ENCODE data around the gene SPOUT1. TPM values are rescaled to one million over a fixed set of nuclear protein-coding genes. Genes with fewer than 3 reads are reported as not detected.

SPOUT1 gene
- total and polyA plus RNA-seq, 2 of the 13 experiments (the other 11 are each of a cell fraction or from before 2014, with no cell fraction given), result 39.0 to 45.8 TPM

DNA sequence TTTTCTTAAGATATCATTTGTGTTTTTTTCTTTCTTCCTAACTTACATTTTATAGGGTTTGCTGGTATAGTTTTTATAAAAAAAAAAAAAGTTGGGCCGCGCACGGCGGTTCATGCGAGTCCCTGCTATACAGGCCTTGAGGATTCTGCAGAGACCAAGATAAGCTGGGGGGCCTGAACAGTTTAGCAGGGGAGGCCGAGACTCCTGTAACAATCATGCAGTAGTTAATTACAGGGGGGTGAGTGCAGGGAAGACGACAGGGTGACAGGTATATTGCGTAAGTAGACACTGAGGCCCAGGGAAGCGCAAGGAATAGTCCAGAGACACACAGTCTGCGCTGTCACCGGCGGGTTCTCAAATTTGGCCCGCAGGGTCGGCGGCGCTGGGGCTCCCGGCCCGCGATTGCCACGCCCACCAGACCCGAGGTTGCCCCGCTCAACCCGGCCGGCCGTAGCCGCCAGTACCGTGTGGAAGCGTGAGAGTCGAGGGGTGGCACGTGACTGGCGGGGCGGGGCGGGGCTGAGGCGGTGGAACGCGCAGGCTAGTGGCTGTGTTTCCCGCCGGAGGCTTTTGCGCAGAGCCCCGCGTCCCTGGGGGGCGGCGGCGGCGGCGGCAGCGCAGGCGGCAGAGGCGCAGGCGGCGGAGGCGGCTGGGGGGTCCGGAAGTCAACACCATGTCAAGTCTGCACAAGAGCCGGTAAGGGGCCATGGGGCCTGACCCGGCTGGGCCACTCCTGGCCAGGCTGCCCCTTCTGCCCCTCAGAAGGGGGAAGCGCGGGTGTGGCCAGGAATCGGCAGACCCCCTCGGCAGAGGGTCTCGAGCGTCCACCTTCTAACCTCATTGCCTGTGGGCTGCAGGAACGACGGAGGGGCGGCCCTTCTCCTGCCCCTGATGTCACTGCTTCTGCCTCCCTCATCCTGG is 42.7 kb downstream of the SPOUT1 start, which contains the start of gene TBC1D13 (continued):
- TF ChIP-seq, protein P1, sequence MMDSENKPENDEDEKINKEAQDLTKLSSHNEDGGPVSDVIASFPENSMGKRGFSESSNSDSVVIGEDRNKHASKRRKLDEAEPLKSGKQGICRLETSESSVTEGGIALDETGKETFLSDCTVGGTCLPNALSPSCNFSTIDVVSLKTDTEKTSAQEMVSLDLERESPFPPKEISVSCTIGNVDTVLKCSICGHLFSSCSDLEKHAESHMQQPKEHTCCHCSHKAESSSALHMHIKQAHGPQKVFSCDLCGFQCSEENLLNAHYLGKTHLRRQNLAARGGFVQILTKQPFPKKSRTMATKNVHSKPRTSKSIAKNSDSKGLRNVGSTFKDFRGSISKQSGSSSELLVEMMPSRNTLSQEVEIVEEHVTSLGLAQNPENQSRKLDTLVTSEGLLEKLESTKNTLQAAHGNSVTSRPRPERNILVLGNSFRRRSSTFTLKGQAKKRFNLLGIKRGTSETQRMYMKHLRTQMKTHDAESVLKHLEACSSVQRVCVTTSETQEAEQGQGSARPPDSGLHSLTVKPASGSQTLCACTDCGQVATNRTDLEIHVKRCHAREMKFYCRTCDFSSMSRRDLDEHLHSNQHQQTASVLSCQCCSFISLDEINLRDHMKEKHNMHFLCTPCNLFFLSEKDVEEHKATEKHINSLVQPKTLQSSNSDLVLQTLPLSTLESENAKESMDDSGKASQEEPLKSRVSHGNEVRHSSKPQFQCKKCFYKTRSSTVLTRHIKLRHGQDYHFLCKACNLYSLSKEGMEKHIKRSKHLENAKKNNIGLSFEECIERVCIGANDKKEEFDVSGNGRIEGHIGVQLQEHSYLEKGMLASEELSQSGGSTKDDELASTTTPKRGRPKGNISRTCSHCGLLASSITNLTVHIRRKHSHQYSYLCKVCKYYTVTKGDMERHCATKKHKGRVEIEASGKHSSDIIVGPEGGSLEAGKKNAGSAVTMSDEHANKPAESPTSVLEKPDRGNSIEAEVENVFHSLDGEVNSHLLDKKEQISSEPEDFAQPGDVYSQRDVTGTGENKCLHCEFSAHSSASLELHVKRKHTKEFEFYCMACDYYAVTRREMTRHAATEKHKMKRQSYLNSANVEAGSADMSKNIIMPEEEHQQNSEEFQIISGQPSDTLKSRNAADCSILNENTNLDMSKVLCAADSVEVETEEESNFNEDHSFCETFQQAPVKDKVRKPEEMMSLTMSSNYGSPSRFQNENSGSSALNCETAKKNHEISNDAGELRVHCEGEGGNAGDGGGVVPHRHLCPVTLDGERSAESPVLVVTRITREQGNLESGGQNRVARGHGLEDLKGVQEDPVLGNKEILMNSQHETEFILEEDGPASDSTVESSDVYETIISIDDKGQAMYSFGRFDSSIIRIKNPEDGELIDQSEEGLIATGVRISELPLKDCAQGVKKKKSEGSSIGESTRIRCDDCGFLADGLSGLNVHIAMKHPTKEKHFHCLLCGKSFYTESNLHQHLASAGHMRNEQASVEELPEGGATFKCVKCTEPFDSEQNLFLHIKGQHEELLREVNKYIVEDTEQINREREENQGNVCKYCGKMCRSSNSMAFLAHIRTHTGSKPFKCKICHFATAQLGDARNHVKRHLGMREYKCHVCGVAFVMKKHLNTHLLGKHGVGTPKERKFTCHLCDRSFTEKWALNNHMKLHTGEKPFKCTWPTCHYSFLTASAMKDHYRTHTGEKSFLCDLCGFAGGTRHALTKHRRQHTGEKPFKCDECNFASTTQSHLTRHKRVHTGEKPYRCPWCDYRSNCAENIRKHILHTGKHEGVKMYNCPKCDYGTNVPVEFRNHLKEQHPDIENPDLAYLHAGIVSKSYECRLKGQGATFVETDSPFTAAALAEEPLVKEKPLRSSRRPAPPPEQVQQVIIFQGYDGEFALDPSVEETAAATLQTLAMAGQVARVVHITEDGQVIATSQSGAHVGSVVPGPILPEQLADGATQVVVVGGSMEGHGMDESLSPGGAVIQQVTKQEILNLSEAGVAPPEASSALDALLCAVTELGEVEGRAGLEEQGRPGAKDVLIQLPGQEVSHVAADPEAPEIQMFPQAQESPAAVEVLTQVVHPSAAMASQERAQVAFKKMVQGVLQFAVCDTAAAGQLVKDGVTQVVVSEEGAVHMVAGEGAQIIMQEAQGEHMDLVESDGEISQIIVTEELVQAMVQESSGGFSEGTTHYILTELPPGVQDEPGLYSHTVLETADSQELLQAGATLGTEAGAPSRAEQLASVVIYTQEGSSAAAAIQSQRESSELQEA (CRISPR knock-in tag; IDR thresholded peaks at IDR 0.05; ENCODE audit: not compliant biosample characterization), result peak; percentile 84
- 0 out of 2 replicates have a peak, but pooled peaks have one; percentile 65 for TF ChIP-seq DNMT3B (CRISPR knock-in tag; conservative IDR thresholded peaks at IDR 0.05)
- TF ChIP-seq NCOA2 (CRISPR knock-in tag; IDR thresholded peaks at IDR 0.05), result peak; percentile 26; the same call in 1 of the 2 replicates
- peak; percentile 91 for TF ChIP-seq ZFX (CRISPR knock-in tag; IDR thresholded peaks at IDR 0.05; ENCODE audit: low read depth)
- TF ChIP-seq PPARG (CRISPR knock-in tag; conservative IDR thresholded peaks at IDR 0.05), result peak; percentile 70
- peak; percentile 40; the same call in 1 of the 2 replicates for TF ChIP-seq SOX13 (IDR thresholded peaks at IDR 0.05)
- TF ChIP-seq SOX13 (CRISPR knock-in tag; conservative IDR thresholded peaks at IDR 0.05 in 1 of 2, IDR thresholded peaks at IDR 0.05 in 1 of 2), result peak in 1 of 2 experiments; percentile 65; a peak in 2 of 4 replicates
- TF ChIP-seq SIN3B (IDR thresholded peaks at IDR 0.05; ENCODE audit: low read length), result peak; percentile 65
- TF ChIP-seq, protein P2, sequence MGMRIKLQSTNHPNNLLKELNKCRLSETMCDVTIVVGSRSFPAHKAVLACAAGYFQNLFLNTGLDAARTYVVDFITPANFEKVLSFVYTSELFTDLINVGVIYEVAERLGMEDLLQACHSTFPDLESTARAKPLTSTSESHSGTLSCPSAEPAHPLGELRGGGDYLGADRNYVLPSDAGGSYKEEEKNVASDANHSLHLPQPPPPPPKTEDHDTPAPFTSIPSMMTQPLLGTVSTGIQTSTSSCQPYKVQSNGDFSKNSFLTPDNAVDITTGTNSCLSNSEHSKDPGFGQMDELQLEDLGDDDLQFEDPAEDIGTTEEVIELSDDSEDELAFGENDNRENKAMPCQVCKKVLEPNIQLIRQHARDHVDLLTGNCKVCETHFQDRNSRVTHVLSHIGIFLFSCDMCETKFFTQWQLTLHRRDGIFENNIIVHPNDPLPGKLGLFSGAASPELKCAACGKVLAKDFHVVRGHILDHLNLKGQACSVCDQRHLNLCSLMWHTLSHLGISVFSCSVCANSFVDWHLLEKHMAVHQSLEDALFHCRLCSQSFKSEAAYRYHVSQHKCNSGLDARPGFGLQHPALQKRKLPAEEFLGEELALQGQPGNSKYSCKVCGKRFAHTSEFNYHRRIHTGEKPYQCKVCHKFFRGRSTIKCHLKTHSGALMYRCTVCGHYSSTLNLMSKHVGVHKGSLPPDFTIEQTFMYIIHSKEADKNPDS (CRISPR knock-in tag; IDR thresholded peaks at IDR 0.05), result peak; percentile 57; the same call in 1 of the 2 replicates
- TF ChIP-seq ZNF264 (CRISPR knock-in tag; IDR thresholded peaks at IDR 0.05), result peak; percentile 63; the same call in 1 of the 2 replicates
- TF ChIP-seq NFRKB (IDR thresholded peaks at IDR 0.05), result no peak
- peak; percentile 93 for TF ChIP-seq ZGPAT (CRISPR knock-in tag; IDR thresholded peaks at IDR 0.05)
- TF ChIP-seq FOXK1 (CRISPR knock-in tag; IDR thresholded peaks at IDR 0.05; ENCODE audit: borderline replicate concordance, low read depth), result peak; percentile 88; the same call in 1 of the 2 replicates
- TF ChIP-seq, protein P3, sequence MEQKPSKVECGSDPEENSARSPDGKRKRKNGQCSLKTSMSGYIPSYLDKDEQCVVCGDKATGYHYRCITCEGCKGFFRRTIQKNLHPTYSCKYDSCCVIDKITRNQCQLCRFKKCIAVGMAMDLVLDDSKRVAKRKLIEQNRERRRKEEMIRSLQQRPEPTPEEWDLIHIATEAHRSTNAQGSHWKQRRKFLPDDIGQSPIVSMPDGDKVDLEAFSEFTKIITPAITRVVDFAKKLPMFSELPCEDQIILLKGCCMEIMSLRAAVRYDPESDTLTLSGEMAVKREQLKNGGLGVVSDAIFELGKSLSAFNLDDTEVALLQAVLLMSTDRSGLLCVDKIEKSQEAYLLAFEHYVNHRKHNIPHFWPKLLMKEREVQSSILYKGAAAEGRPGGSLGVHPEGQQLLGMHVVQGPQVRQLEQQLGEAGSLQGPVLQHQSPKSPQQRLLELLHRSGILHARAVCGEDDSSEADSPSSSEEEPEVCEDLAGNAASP (CRISPR knock-in tag; IDR thresholded peaks at IDR 0.05; ENCODE audit: borderline replicate concordance), result peak; percentile 88
- no peak for TF ChIP-seq SP1 (IDR thresholded peaks at IDR 0.05)
- peak; percentile 97 for TF ChIP-seq SP1 (CRISPR knock-in tag; IDR thresholded peaks at IDR 0.05)
